ENCODE results near the gene HKDC1.

GRCh38 chr10:69229616-69229916 is 9.4 kb downstream of the HKDC1 start:
- no peak for TF ChIP-seq CTCF (IDR thresholded peaks at IDR 0.05 in 8 of 11, conservative IDR thresholded peaks at IDR 0.05 in 3 of 11)
- no peak for TF ChIP-seq POLR2A (IDR thresholded peaks at IDR 0.05)
